ENCODE measurements around the gene CHRD.
A peak's percentile ranks its signal among the peaks of the same experiment; 100 is the strongest.
"Not testable (repeated sequence)": the region's sequence is repeated elsewhere in the genome, so short reads cannot be mapped to it uniquely, and the experiment has no call there.

CHRD gene

GRCh38 chr3:184338511-184338945 is 41.3 kb upstream of the CHRD start:
- no peak overlapping the region for H3K27ac ChIP-seq (ENCODE audit: low read length)
- no peaks in the 10 kb centered on the region for H3K9me3 ChIP-seq (ENCODE audit: insufficient read depth, low read depth, low read length)
- peaks cover 15% of the 10 kb centered on the region for H3K4me1 ChIP-seq (ENCODE audit: insufficient read depth, low read length)
- peak overlapping the region; percentile 60; the same call in 1 of the 2 replicates for H3K4me3 ChIP-seq (ENCODE audit: low read length)
- peak overlapping the region; percentile 64; the same call in 1 of the 2 replicates for H3K9ac ChIP-seq (ENCODE audit: low read depth, low read length)
- no peaks in the 10 kb centered on the region for H3K27me3 ChIP-seq (ENCODE audit: insufficient read depth, low read length)
- H3K36me3 ChIP-seq (ENCODE audit: insufficient read depth, low read depth, low read length), result peaks cover 32% of the 10 kb centered on the region

GRCh38 chr3:184339001-184339400 is 40.9 kb upstream of the CHRD start:
- Histone ChIP-seq H3K27me3 (ENCODE audit: insufficient read depth, low read length) (no peaks in the 10 kb centered on the region), H3K9ac (ENCODE audit: low read depth, low read length) (peak overlapping the region; percentile 64; the same call in 1 of the 2 replicates), H3K4me3 (ENCODE audit: low read length) (peak overlapping the region; percentile 60; the same call in 1 of the 2 replicates), H3K4me1 (ENCODE audit: insufficient read depth, low read length) (peaks cover 15% of the 10 kb centered on the region), H3K9me3 (ENCODE audit: insufficient read depth, low read depth, low read length) (no peaks in the 10 kb centered on the region), H3K36me3 (ENCODE audit: insufficient read depth, low read depth, low read length) (peaks cover 29% of the 10 kb centered on the region), H3K27ac (ENCODE audit: low read length) (no peak overlapping the region)

GRCh38 chr3:184339451-184340135 is 40.3 kb upstream of the CHRD start:
- H3K9ac ChIP-seq (ENCODE audit: low read depth, low read length); H3K9me3 ChIP-seq (ENCODE audit: insufficient read depth, low read depth, low read length); H3K4me3 ChIP-seq (ENCODE audit: low read length); H3K27me3 ChIP-seq (ENCODE audit: insufficient read depth, low read length); H3K27ac ChIP-seq (ENCODE audit: low read length): not testable (repeated sequence)
- H3K36me3 ChIP-seq (ENCODE audit: insufficient read depth, low read depth, low read length), result peaks cover 23% of the 10 kb centered on the region
- peaks cover 15% of the 10 kb centered on the region for H3K4me1 ChIP-seq (ENCODE audit: insufficient read depth, low read length)

GRCh38 chr3:184341925-184342324 is 37.9 kb upstream of the CHRD start:
- Histone ChIP-seq H3K36me3 (ENCODE audit: insufficient read depth, low read depth, low read length) (peaks cover 21% of the 10 kb centered on the region), H3K27ac (ENCODE audit: low read length) (no peak overlapping the region), H3K4me1 (ENCODE audit: insufficient read depth, low read length) (peaks cover 15% of the 10 kb centered on the region), H3K4me3 (ENCODE audit: low read length) (no peak overlapping the region), H3K9me3 (ENCODE audit: insufficient read depth, low read depth, low read length) (no peaks in the 10 kb centered on the region), H3K27me3 (ENCODE audit: insufficient read depth, low read length) (no peaks in the 10 kb centered on the region), H3K9ac (ENCODE audit: low read depth, low read length) (no peak overlapping the region)

GRCh38 chr3:184343200-184343876 is 36.5 kb upstream of the CHRD start:
- Histone ChIP-seq H3K9me3 (ENCODE audit: insufficient read depth, low read depth, low read length) (no peaks in the 10 kb centered on the region), H3K36me3 (ENCODE audit: insufficient read depth, low read depth, low read length) (peaks cover 24% of the 10 kb centered on the region), H3K9ac (ENCODE audit: low read depth, low read length) (no peak overlapping the region), H3K27ac (ENCODE audit: low read length) (no peak overlapping the region), H3K27me3 (ENCODE audit: insufficient read depth, low read length) (no peaks in the 10 kb centered on the region), H3K4me3 (ENCODE audit: low read length) (no peak overlapping the region), H3K4me1 (ENCODE audit: insufficient read depth, low read length) (peaks cover 9% of the 10 kb centered on the region)

- Histone ChIP-seq H3K4me1 (ENCODE audit: insufficient read depth, low read length) (peaks cover 4% of the 10 kb centered on the region), H3K27ac (ENCODE audit: low read length) (no peak overlapping the region)
Measured at GRCh38 chr3:184344579-184345316, 35.1 kb upstream of the CHRD start.

GRCh38 chr3:184345317-184346144 is 34.3 kb upstream of the CHRD start:
- no peak overlapping the region for H3K4me3 ChIP-seq (ENCODE audit: low read length)
- H3K27me3 ChIP-seq (ENCODE audit: insufficient read depth, low read length), result no peaks in the 10 kb centered on the region
- peaks cover 4% of the 10 kb centered on the region for H3K4me1 ChIP-seq (ENCODE audit: insufficient read depth, low read length)
- H3K27ac ChIP-seq (ENCODE audit: low read length), result no peak overlapping the region
- no peaks in the 10 kb centered on the region for H3K9me3 ChIP-seq (ENCODE audit: insufficient read depth, low read depth, low read length)
- H3K36me3 ChIP-seq (ENCODE audit: insufficient read depth, low read depth, low read length), result peaks cover 24% of the 10 kb centered on the region
- H3K9ac ChIP-seq (ENCODE audit: low read depth, low read length), result peak overlapping the region; percentile 4; the same call in 1 of the 2 replicates

More at GRCh38 chr3:184344579-184345316, 35.1 kb upstream of the CHRD start:
- Histone ChIP-seq H3K9ac (ENCODE audit: low read depth, low read length) (no peak overlapping the region), H3K36me3 (ENCODE audit: insufficient read depth, low read depth, low read length) (peaks cover 24% of the 10 kb centered on the region), H3K4me3 (ENCODE audit: low read length) (no peak overlapping the region), H3K27me3 (ENCODE audit: insufficient read depth, low read length) (no peaks in the 10 kb centered on the region), H3K9me3 (ENCODE audit: insufficient read depth, low read depth, low read length) (no peaks in the 10 kb centered on the region)

- H3K27ac ChIP-seq (ENCODE audit: low read length), result no peak overlapping the region
- H3K4me1 ChIP-seq (ENCODE audit: insufficient read depth, low read length), result peaks cover 4% of the 10 kb centered on the region; the same call in 1 of the 2 replicates
- H3K36me3 ChIP-seq (ENCODE audit: insufficient read depth, low read depth, low read length), result peaks cover 33% of the 10 kb centered on the region
- no peak overlapping the region for H3K4me3 ChIP-seq (ENCODE audit: low read length)
- H3K27me3 ChIP-seq (ENCODE audit: insufficient read depth, low read length), result no peaks in the 10 kb centered on the region
- no peaks in the 10 kb centered on the region for H3K9me3 ChIP-seq (ENCODE audit: insufficient read depth, low read depth, low read length)
- H3K9ac ChIP-seq (ENCODE audit: low read depth, low read length), result no peak overlapping the region
Measured at GRCh38 chr3:184346480-184347190, 33.2 kb upstream of the CHRD start.

GRCh38 chr3:184347321-184348056 is 32.4 kb upstream of the CHRD start:
- peaks cover 4% of the 10 kb centered on the region for H3K4me1 ChIP-seq (ENCODE audit: insufficient read depth, low read length)
- H3K36me3 ChIP-seq (ENCODE audit: insufficient read depth, low read depth, low read length), result peaks cover 36% of the 10 kb centered on the region
- H3K9ac ChIP-seq (ENCODE audit: low read depth, low read length), result no peak overlapping the region
- H3K27me3 ChIP-seq (ENCODE audit: insufficient read depth, low read length), result no peaks in the 10 kb centered on the region
- no peaks in the 10 kb centered on the region for H3K9me3 ChIP-seq (ENCODE audit: insufficient read depth, low read depth, low read length)
- no peak overlapping the region for H3K4me3 ChIP-seq (ENCODE audit: low read length)
- H3K27ac ChIP-seq (ENCODE audit: low read length), result no peak overlapping the region

GRCh38 chr3:184348057-184348382 is 31.8 kb upstream of the CHRD start:
- no peaks in the 10 kb centered on the region for H3K27me3 ChIP-seq (ENCODE audit: insufficient read depth, low read length)
- peaks cover 36% of the 10 kb centered on the region for H3K36me3 ChIP-seq (ENCODE audit: insufficient read depth, low read depth, low read length)
- no peaks in the 10 kb centered on the region for H3K9me3 ChIP-seq (ENCODE audit: insufficient read depth, low read depth, low read length)
- no peak overlapping the region for H3K4me3 ChIP-seq (ENCODE audit: low read length)
- no peak overlapping the region for H3K9ac ChIP-seq (ENCODE audit: low read depth, low read length)
- H3K4me1 ChIP-seq (ENCODE audit: insufficient read depth, low read length), result peaks cover 4% of the 10 kb centered on the region
- no peak overlapping the region for H3K27ac ChIP-seq (ENCODE audit: low read length)
